NCI-H460 (cell line): Measurements from ENCODE around the gene AVL9. TPM values are rescaled to one million over a fixed set of nuclear protein-coding genes. Genes with fewer than 3 reads are reported as not detected.

Source experiments
- DNase-seq: peaks from one replicate; pipeline ENCODE4 v3.0.0-alpha.2; 2016; ENCODE audit warnings: low read depth; ENCODE audit errors: extremely low read depth
- total RNA-seq: library from RNA; depleted of rRNA; stranded (reverse); fragments of >200 nt; shearing (Covaris generic); gene quantifications from 2 replicates; pipeline ENCODE4 v1.2.3, GENCODE V29; 2014

The AVL9 gene
- total RNA-seq, 1 experiment from 2014 or later, result 62.6 TPM

DNA sequence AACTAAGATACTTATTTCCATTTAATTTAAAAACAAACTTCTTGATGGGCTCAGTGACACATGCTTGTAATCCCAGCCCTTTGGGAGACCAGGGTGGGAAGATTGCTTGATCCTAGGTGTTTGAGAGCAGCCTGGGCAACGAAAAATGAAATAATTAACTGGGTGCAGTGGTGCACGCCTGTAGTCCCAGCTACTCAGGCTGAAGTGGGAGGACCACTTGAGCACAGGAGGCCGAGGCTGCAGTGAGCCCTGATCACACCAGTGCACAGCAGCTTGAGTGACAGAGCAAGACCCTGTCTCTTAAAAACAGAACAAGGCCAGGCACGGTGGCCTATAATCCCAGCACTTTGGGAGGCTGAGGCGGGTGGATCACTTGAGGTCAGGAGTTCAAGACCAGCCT, 37.4 kb downstream of the AVL9 start:
- DNase-seq, result no peak

- no peak for DNase-seq
Measured at GRCh38 chr7:32533276-32534029, 38.2 kb downstream of the AVL9 start.

DNA sequence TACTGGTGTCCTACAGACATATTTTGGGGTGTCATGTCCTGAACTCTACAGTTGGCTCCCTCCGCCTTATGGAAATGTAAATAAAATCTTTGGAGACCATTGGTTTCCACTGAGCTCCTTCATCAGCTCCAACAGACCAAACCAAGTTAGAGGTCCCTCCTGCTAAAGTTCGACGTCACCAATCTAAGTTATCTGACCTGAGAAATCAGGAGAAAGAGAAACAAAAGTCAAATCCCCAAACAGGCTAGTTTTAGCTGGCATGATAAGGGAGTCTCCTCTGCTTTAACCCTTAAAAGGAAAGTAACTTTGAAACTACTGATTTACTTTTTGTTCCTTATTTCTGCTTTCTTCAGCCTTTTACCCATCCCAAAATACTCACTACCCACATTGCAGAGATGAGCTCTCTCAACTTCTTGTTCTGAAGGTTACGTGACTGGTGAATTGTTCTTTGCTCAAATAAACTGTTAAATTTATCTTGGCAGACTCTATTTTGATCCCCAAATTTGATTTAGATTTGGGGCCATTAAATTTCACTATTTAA, 39.9 kb downstream of the AVL9 start:
- no peak for DNase-seq

DNA sequence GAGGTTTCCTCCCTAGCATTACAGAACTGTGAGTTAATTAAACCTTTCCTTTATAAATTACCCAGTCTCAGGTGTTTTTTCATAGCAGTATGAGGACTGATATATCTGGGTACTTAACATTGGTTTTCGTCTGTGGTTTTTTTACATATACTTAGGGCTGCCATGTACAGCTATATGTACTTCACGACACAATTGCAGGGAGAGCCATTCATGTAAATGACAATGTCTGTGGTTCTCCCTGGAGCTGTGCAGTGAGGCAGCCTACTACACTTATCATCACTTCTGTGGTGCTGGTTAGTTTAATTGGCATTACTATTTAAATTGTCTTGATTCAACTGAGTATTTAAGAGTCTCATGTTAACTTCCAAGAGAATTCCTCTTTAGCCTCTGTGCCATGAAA, 40.7 kb downstream of the AVL9 start:
- DNase-seq, result no peak

GRCh38 chr7:32536585-32536984, 41.3 kb downstream of the AVL9 start:
- DNase-seq, result no peak

- DNase-seq, result no peak
Measured at GRCh38 chr7:32537760-32538159, 42.5 kb downstream of the AVL9 start.

DNA sequence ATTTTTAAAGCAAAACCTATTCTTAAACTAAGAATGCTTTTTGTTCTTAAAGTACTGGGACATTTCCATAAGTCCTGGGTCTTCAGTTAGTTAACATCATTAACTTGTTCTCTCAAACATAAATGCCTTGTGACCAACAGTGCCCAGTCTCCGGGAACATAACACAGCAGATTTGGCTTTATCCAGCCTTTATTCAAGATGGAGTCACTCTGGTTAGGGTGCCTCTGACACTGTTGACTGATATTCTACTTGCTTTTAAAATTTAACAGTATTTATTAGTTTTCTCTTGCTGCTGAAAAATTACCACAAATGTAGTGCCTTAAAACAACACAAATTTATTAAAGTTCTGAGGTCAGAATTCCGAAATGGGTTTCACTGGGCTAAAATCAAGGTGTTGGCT, 44.1 kb downstream of the AVL9 start:
- DNase-seq, result no peak

- DNase-seq, result no peak
Measured at GRCh38 chr7:32539919-32540531, 44.7 kb downstream of the AVL9 start.

GRCh38 chr7:32542595-32542994, 47.3 kb downstream of the AVL9 start:
- no peak for DNase-seq

- no peak for DNase-seq
Measured at GRCh38 chr7:32559480-32559879, 64.2 kb downstream of the AVL9 start.

- no peak for DNase-seq
Measured at GRCh38 chr7:32560075-32560474, 64.8 kb downstream of the AVL9 start.

DNA sequence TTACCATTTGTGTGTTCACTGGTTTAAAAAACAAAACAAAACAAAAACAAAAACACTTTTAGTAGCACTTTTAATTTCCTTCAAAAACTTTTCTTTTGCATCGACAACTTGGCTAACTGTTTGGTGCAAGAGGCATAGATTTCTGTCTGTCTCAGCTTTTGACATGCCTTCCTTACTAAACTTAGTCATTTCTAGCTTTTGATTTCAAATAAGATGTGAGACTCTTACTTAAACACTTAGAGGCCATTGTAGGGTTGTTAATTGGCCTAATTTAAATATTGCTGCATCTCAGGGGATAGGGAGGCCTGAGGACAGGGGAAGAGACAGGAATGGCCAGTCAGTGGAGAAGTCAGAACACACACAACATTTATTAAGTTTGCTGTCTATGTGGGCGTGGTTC, 66.3 kb downstream of the AVL9 start:
- DNase-seq, result no peak

DNA sequence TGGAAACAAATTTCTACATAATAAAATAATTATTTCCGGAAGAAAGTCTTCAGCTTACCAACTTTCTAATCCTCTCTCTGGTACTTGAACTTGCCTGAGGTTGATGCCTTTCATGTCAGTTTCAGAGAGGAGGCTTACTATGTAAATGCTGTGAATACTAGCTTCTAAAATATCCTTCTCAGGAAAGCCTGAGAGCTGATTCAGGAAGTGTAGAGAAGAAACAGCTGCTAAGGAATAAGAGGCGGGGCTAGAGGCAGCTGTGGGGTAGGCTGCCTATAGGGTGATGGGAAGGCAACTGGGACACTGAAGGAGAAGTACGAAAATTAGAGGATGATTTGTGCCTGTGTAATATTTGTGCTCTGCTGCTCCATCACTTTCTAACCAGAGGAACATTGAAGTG, 69.3 kb downstream of the AVL9 start:
- no peak for DNase-seq

GRCh38 chr7:32569388-32570289, 74.3 kb downstream of the AVL9 start:
- no peak for DNase-seq

DNA sequence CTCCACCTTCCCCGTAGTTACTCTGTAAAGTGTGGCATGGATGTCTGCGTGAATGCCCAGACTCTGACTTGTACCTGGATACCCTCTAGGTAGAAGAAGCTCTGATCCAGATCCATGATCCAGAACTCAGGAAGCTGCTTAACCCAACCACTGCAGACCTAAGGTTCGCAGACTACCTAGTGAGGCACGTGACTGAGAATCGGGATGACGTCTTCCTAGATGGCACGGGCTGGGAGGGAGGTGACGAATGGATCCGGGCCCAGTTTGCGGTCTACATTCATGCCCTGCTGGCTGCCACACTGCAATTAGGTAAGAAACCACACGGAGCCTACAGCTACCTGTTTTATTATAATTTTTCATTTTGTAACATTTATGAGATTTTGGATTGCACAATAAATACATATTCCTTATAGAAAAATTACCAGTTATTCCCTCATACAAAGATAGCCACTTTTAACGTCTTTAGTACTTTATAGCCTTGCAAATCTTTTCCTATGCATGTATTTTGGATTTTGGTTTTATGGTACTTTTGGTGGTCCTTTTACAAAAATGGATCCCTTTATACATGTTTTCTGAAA, 77.9 kb downstream of the AVL9 start:
- no peak for DNase-seq

- no peak for DNase-seq
Measured at GRCh38 chr7:32574626-32575025, 79.3 kb downstream of the AVL9 start.

DNA sequence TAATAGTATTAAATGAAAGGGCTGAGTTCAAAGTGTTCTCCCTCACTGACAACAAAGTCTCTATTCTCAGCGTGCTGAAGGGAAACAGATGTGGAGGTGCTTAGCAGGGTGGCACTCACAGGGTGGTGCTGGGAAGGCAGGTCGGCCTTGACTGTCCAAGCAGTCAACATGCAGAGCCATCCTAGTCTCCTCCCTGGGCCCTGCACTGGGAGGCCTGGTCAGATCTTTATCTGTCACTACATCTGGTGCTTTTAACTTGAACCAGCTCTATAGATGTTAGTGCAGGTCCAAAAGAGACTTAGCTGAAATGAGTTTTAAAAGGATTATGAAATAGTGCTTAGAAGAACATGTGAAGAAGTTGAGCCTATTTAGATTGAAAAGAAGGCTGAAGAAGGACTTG, 82.1 kb downstream of the AVL9 start:
- no peak for DNase-seq

GRCh38 chr7:32579776-32580175, 84.5 kb downstream of the AVL9 start:
- DNase-seq, result no peak

GRCh38 chr7:32580646-32581045, 85.4 kb downstream of the AVL9 start:
- no peak for DNase-seq

DNA sequence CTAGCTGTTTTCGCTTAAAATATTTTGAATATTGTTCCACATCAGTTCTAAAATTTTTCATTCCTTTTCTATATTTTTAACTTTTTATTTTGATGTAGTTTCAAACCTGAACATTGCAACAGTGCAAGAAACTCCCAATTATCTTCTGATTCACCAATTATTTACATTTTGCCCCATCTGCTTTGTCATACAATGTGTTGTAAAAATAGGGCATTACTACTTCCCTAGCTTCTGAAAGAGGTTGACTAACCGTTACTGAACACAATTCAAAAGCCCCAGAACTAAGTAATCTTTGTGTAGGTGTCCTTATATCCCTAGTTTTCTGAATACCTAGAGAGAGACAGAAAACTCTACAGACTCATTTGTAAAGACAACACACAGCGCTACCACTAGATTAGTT, 86.7 kb downstream of the AVL9 start:
- DNase-seq, result no peak

GRCh38 chr7:32583791-32584190, 88.5 kb downstream of the AVL9 start:
- DNase-seq, result no peak
